Measurements from ENCODE around the gene CKAP5.

Gene CKAP5

DNA sequence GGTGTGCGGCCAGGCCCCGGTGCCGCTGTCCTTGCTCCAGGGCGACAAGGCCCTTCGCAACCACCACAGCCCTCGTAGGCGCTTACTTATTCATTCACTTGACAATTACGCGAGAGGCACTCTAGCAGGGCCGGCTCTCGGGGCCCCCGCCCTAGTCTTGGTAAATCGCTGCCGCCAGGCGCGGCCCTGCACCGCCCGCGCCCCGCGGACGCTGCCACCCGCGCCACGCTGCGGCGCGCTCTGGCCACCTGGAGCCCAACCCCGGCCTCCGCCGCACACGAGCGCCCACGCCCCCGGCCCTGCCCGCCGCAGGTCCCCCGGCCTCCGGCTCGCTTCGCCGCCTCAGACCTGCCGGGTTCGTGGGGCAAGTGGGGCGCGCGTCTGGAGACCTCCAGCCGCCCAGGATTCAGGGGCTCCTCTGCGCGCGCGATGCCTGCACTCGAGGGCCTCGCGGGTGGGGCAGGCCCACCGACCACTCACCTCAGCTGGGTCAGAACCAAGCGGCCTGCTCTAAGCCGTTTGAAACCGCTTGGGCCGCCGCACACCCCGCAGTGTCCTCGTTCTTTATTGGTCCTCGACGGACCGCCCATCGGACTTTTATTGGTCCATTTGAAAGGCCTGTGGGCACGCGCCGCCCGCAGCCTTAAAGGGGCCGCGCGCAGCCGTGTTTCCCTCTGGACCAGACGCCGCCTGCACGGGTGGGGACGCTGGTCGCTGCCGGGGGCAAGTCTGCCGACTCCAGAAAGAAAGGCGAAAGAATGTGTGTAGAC is at the start of gene CKAP5:
Gene CKAP5 (minus strand): TSS at position 541 of the 770 bp plus-strand sequence. CDS start 25,049 bp downstream, outside the sequence.
- DNase-seq (ENCODE audit: low read depth): peak; percentile 94

DNA sequence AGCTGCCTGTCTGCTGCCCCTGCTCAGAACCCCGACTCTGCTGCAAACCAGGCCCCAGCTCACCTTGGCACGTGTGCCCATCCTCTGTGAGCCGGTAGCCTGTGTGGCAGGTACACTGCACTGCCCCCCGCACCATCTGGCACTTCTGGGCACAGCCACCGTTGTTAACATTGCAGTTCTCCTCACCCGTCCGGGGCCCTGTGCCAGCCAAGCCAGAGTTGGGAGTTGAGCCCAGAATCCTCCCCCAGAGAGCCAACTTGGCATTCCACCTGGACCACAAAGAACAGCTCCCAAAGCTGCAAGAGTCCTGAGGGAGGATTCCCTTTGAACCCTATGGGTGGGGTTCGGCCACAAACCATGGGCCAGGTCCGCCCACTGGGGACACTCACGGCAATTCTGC is 49.7 kb upstream of the CKAP5 start:
- no peak for DNase-seq (ENCODE audit: low read depth)

DNA sequence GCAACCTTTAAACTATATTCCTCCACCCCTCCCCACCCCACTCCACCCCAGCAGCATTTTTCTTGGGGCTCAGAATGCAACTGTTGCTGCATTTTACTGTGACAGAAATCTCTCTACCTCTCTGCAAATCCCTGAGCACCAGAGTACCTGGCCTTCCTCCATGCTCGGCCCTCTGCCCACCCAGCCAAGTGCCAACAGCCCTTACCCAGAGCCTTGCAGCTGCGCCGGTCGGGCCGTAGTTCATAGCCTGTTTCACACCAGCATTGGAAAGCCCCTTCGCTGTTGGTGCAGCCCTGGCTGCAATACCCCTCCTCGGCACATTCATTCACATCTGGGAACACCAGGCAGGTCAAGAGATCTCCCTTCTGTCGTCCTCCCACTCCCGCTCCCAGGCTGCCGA is 48.9 kb upstream of the CKAP5 start:
- DNase-seq (ENCODE audit: low read depth): no peak

DNA sequence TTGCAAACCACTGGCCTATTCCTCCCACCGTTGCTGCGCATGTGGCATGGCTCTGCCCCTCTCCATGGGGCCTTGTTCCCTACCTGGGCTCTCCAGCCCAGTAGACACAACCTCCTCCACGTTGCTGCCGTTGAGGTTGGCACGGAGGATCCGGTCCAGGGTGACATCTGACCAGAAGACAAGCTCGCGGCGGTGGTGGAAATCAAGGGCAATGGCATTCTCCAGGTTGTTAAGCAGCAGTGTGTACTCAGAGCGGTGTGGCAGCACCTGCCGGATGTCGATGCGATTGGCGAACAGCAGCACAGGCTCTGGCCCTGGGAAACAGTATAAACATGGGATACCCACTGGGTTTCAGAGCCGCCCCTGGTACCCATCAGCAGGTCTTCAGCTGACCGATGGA is 48.4 kb upstream of the CKAP5 start:
- no peak for DNase-seq (ENCODE audit: low read depth)

DNA sequence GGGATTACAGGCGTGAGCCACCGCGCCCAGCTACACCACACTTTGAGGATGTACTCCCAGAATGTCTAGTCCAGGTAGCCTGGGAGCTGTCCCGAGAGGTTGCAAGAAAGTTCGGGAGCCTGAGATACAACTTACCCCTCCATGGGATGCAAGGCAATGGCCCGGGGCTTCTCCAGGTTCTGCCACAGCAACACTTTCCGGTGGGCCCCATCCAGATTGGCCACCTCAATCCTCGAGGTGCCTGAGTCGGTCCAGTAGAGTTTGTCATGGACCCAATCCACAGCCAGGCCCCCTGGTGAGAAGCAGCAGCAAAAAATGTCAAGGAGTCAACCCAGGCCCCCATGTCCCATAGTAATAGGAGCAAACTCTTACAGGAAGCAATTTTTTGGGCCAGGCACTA is 46.8 kb upstream of the CKAP5 start:
- DNase-seq (ENCODE audit: low read depth): no peak

DNA sequence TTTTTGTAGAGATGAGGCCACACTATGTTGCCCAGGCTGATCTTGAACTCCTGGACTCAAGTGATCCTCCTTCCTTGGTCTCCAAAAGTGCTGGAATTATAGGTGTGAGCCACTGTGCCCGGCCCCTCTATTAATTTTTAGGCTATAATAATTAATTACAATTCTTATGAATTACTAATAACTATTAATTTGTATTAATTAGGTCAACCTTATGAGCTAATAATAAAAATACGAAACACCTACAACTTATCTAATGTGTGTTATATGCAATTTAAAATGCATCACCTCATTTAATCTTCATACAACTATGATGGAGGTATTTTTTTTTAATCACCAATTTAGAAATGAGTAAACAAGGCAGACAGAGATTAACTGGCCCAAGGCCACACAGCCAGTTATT is 46.0 kb upstream of the CKAP5 start:
- no peak for DNase-seq (ENCODE audit: low read depth)

DNA sequence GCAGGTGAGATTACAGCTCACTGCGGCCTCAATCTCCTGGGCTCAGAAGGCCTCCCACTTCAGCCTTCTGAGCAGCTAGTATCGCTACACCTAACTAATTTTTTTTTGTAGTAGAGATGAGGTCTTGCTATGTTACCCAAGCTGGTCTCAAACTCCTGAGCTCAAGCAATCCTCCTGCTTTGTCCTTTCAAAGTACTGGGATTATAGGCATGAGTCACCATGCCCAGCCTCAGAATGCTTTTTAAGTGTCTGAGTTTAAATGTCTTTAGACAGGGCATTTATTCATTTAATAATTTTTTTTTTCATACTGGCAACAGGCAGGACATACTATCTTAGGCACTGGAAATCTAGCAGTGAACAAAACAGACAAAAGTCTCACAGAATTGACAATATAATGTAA is 44.6 kb upstream of the CKAP5 start:
- peak; percentile 16 for DNase-seq (ENCODE audit: low read depth)

DNA sequence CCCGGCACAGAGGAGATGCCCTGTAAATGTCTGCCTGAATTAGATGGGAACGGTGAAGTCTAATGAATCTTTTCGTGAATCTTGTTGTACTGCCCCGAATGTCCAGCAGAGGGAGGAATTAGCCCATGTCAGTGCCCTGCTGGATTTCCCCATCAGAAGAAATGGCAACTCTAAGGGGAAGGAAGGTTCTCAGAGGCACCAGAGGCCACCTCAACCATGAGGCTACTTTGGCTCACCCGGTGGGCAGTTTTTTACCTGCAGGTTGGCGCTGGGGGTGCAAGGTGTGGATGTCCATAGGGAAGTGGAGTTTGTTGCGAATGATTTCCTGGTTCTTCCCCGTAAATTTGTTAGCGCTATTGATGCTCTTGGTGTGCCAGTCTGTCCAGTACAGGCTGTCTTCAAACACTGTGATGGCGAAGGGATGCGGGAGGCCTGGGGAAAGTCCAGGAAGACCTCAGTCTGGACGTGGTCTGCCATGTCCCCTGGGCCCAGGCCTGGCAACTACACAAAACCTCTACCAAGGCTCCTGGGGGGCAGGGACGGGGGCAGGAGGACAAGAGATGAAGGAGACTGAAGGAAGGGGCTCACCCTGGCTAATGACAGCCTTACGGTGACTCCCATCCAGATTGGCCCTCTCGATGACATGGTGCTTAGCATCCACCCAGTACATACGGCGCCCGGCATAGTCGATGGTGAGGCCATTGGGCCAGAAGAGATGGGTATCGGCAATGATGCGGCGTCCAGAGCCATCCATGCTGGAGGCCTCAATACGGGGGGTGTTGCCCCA is 43.8 kb upstream of the CKAP5 start:
- DNase-seq (ENCODE audit: low read depth): peak; percentile 80

DNA sequence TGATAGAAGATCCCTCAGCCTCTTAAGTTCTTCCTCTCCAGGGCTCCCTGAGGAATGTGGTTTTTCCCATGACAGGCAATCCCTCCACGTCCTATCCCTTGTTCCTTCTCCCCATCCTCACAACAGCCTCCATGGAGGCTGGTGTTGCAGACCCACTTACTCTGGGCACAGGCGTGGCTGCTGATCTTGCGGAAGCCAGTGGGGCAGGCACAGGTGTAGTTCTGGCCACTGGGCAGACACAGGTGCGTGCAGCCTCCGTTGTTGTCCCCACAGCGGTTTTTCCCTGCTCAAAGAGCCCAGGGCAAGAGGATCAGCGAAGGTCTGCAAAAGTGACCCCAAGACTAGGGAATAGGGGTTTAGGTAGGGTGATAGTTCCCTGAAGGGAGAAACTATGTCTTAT is 43.2 kb upstream of the CKAP5 start:
- no peak for DNase-seq (ENCODE audit: low read depth)

DNA sequence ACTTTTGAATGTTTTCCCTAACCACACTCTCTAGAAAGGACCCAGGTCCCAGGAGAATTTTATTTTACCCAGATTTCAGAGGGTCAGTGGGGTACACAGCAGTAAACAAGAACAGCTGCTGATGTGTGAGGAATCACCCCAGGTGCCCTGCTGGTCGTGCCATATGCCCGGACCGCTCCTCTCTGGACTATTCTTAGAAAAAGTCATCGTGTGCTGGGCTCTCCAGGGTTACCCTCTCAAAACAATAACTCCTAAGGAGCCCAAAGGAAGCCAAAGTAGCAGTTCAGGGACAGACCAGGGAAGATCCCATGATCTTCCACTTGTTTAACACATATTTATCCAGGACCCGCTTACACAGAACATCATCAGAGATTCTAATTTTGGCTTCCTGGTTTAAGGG is 42.6 kb upstream of the CKAP5 start:
- DNase-seq (ENCODE audit: low read depth): no peak

DNA sequence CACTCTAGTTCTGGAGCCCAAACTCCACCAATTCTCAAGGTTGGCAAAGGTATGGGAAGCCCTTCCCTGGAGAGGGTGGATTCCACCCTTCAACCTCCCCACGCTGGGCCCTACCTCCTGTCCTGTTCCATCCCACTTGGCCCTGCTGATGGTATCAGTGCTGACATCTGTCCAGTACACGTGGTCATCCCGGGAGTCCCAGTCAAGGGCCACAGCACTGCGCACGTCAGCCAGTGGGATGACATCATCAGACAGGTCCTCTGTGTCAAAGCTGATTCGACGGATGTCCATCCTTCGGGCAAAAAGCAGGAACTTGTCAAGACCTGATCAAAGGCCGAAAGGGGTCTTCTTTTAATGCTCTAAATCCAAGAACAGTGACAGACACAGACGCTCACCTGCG is 40.1 kb upstream of the CKAP5 start:
- DNase-seq (ENCODE audit: low read depth): no peak

DNA sequence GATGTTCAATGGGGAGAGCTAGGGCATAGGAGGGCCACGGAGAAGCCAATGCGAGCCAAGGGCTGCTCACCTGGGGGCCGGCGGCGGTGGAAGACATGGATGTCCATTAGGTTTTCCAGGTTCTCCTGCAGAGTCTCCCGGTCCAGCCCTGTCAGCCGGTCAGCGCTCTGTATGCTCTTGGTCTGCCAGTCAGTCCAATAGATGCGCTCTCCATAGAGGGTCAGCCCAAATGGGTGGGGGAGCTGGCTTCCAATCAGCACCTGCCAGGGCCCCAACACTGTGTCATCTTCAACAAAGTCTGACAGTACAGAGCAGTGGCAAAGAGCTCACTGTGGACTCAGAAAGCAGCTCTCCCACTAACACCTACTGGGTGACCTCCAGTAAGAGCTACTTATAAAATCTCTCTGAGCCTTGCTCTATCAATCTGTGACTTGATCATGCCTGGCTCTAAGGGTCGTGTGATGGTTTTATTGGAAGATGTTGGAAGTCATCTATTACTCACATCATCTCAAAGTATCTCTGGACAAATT is 33.0 kb upstream of the CKAP5 start:
- DNase-seq (ENCODE audit: low read depth): no peak

DNA sequence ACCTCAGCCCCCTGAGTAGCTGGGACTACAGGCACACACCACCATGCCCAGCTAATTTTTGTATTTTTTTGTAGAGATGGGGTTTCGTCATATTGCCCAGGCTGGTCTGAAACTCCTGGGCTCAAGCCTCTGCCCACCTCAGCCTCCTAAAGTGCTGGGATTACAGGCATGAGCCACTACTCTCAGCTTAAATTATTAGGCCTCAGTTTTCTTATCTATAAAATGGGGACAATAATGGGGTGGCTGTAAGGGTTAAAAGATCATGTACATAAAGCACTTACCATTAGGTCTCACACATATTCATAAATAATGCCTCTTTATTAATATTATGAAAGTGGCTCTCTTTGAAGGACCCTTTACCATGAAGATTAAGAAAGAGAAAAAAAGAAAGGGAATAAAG is 31.5 kb upstream of the CKAP5 start:
- DNase-seq (ENCODE audit: low read depth): no peak

DNA sequence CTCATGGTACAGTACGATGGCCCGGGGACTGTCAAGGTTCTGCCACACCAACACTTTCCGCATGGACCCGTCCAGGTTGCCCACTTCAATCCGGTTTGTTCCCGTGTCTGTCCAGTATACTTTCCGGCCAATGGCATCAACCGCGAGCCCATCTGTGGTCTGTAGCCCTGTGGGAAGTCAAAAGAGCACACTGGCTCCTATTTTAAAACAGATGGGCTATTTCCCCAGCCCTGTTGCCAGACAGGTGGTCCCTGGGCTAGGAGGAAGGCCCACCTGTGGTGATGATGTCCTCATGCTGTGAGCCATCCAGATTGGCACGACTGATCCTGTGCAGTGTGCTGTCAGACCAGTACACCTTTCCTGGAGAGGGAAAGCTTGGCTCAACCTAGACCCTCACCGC is 30.4 kb upstream of the CKAP5 start:
- no peak for DNase-seq (ENCODE audit: low read depth)

DNA sequence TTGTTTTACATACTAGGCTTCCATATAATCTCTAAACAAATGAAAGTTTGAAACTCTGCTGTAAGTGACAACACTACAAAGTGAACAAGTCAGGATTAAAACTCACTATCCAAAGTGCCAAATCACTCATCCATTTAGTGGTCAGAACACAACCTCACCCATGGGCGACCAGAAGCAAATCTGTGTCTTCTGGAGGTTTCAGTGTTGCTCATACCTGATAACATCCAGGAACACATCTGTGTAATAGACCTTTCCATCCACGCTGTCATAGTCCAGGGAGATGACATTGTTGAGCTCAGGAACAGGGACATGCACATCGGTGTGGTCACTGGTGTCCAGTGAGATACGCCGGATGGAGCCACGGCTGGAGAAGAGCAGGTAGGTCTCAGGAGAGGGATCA is 28.5 kb upstream of the CKAP5 start:
- no peak for DNase-seq (ENCODE audit: low read depth)

DNA sequence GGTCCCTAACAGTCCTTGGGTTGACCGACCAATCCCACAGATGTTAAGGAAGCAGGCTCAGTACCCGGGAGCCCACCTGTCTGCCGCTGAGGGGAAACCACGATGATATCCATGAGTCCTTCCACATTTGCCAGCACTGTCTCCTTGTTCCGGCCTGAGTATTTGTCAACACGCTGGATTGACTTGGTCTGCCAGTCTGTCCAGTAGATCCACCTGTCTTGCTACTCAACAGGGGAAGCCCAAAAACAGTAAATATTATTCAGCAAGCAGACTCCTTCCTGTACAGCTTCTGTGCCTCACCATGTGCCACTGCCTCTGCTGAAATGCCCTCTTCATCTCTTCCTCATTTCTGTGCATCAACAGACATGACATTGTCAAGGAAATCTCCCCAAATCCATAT is 22.8 kb upstream of the CKAP5 start:
- no peak for DNase-seq (ENCODE audit: low read depth)

DNA sequence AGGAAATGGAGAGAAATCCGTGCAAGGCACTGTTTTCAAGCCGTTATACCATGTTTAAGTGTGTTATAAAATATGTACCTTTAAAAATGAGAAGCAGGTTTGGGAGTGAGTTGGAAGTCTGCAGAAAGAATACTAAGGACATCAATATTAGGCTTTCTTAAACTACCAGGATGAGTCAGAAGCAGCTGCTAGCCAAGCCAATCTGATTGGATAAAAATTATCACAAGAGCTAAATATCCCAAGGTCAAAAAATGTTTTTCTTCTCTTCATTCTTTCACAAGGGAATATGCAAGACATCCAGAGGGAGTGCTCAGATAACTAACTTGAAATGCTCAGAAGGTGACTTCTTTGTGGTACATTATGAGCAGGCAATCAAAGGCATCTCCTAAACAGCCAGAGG is 19.3 kb upstream of the CKAP5 start:
- peak; percentile 20 for DNase-seq (ENCODE audit: low read depth)

DNA sequence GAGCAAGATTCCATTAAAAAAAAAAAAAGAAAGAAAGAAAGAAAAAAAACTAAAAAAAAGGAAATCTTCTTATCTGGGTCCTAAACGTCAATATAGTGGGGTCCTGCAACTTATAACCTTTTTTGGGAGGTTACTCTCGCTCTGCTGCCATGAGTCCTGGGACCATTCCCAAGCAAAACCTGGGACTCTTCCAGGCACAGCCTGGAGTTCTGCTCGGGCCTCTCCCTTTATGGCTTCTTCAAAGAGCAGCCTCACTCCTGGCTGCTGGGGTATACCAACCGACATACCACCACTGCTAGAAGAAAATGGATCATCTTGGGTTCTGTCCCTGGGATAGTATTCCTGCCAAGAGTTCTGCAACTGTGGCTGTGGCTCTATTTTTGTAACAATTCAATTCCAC is 14.1 kb upstream of the CKAP5 start:
- DNase-seq (ENCODE audit: low read depth): no peak

DNA sequence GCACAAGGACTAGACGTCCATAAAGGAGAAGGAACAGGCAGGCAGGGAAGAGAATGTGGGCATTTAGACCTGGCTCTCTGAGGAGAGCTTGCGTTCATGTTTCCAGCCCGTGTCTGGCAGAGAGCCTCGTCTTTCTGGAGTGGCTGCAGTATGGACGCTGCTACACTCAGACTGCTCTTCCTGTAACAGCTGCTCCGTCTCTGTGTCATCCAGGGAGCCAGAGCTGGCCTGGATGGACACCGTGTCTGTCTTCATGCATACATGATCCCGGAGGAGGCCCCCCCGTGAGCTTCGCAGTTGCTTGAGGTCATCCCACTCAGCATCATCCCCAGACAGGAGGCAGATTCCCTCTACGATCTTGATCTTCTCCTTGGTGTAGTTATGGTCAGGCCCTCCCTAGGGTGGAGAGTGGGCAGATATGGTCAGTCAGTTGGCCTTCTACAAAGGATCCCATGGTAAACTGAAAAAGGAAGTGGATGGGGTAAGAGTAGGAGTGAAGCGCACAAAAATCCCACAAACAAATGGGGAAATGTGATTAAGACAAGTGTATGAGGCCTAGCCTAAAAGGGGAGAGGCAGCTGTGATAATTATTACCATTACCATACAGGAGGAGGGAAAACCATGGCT is 13.0 kb upstream of the CKAP5 start:
- no peak for DNase-seq (ENCODE audit: low read depth)

DNA sequence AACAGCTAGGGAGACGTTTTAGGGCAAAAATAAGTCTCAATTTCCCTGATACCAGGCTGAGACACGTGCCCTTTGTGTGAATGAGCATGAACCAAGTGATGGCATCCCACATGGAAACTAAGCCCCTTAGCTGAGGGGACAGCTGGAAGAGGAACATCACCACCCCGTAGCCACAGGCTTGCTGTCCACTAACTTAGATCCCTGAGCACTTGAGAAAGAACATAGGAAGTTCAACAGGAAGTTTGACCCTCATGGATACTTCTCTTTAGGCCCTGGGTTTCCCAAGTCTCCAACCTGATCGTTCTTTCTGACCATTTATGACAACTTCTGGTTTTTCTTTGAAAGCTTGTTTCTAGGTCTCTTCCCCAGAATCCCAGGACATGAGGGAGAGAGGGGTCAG is 11.6 kb upstream of the CKAP5 start:
- no peak for DNase-seq (ENCODE audit: low read depth)

DNA sequence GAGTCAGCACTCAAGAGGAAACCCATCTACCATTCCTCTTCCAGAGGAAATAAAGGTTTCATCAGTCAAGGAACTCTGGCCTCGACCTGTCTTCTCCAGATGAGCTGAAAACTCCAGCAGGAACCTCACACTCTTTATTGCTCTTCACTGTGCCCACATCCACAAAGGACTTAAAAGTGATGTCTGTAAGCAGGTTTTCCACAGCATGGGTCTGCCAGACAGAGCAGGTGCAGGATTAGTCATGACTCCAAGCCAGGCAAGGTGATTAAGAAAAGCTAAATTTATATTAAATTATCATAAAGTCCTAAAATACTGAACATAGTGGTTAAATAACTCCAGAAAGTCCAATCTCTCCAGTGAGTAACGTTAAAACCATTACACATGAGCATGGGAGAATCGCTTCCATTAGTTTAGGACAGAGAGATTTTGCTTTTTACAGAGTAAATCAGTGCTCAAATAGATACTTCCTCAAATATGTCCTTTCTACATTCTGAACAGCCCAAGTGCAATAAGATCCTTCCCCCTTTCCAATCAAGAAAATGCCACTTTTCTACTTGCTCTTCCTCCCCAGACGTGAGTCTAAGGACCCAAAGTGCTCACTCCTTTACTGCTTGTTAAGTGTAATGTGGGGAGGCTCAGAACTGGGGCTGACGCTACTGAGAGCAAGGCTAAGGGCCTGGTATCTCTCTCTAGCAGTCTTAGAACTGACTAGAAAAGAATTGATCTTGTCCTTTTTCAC is 10.7 kb upstream of the CKAP5 start:
- no peak for DNase-seq (ENCODE audit: low read depth)

DNA sequence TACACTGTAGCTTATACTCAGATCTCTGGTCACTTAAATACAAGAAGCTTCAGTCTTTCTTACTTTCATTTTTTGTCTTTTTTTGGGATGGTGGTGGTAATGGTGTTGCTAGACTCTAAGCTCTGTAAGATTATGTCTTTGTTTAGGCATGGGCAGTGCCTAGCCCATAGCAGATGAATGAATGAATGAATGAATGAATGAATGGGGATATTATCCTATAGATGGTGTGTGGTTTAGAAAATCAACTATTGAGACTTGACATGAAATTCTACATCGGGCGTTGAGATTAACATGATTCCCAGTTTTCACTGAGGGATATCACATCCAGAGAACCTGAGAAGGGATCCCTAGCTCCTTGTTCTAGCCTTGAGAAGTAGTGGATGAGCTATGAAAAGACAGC is 9.8 kb upstream of the CKAP5 start:
- DNase-seq (ENCODE audit: low read depth): no peak
